Mononuclear cell (primary cell): ENCODE measurements around the gene CBLN4. TPM values are rescaled to one million over a fixed set of nuclear protein-coding genes. Genes with fewer than 3 reads are reported as not detected.

ENCODE experiments used
- H3K27me3 ChIP-seq: 2 replicates; pipeline ENCODE4 v1.6.0; 2011; ENCODE audit warnings: low read length, control low read depth; ENCODE audit not compliant: insufficient read depth
- H3K4me1 ChIP-seq: 2 replicates; pipeline ENCODE4 v1.5.1; 2011; ENCODE audit warnings: mild to moderate bottlenecking, low read length, control low read depth; ENCODE audit not compliant: insufficient read depth
- H3K4me3 ChIP-seq: 2 replicates; pipeline ENCODE4 v1.5.1; 2011; ENCODE audit warnings: mild to moderate bottlenecking, low read length, moderate library complexity
- H3K9me3 ChIP-seq: 2 replicates; pipeline ENCODE4 v1.5.1; 2011; ENCODE audit warnings: low read depth, mild to moderate bottlenecking, control low read depth, low read length
- total RNA-seq: library from RNA; depleted of rRNA; stranded (reverse); fragments of >200 nt; gene quantifications from one replicate; pipeline ENCODE4 v1.2.3, GENCODE V29; 2012

The CBLN4 gene
- not detected for total RNA-seq

GRCh38 chr20:56005389-56005715 lies at the start of gene CBLN4:
Gene CBLN4, minus strand, starts transcription at chr20:56005519. Its CDS starts 1,348 bp downstream, at chr20:56004171.
- H3K4me3 ChIP-seq: no peak within 1 kb of the TSS
- H3K9me3 ChIP-seq: no peaks in the 10 kb centered on the region
- no peaks in the 10 kb centered on the region for H3K4me1 ChIP-seq
- H3K27me3 ChIP-seq: peaks cover 32% of the 10 kb centered on the region

GRCh38 chr20:56043227-56043626 lies 37.9 kb upstream of the CBLN4 start:
- Histone ChIP-seq H3K9me3 (no peaks in the 10 kb centered on the region), H3K4me1 (no peaks in the 10 kb centered on the region), H3K27me3 (no peaks in the 10 kb centered on the region)

GRCh38 chr20:56032251-56032650 lies 26.9 kb upstream of the CBLN4 start:
- H3K9me3 ChIP-seq: peaks cover 32% of the 10 kb centered on the region
- H3K27me3 ChIP-seq: no peaks in the 10 kb centered on the region
- H3K4me3 ChIP-seq: no peak overlapping the region
- H3K4me1 ChIP-seq: no peaks in the 10 kb centered on the region

More at GRCh38 chr20:56043227-56043626, 37.9 kb upstream of the CBLN4 start:
- H3K4me3 ChIP-seq: no peak overlapping the region

GRCh38 chr20:56018716-56019115 lies 13.4 kb upstream of the CBLN4 start:
- H3K9me3 ChIP-seq: no peaks in the 10 kb centered on the region
- no peak overlapping the region for H3K4me3 ChIP-seq
- no peaks in the 10 kb centered on the region for H3K27me3 ChIP-seq
- H3K4me1 ChIP-seq: no peaks in the 10 kb centered on the region

GRCh38 chr20:56018194-56018593 lies 12.9 kb upstream of the CBLN4 start:
- Histone ChIP-seq H3K4me1 (no peaks in the 10 kb centered on the region), H3K9me3 (no peaks in the 10 kb centered on the region), H3K27me3 (no peaks in the 10 kb centered on the region), H3K4me3 (no peak overlapping the region)

GRCh38 chr20:56017560-56017959 lies 12.2 kb upstream of the CBLN4 start:
- Histone ChIP-seq H3K4me3 (no peak overlapping the region), H3K27me3 (no peaks in the 10 kb centered on the region), H3K4me1 (no peaks in the 10 kb centered on the region), H3K9me3 (no peaks in the 10 kb centered on the region)

GRCh38 chr20:56014998-56015397 lies 9.7 kb upstream of the CBLN4 start:
- Histone ChIP-seq H3K9me3 (no peaks in the 10 kb centered on the region), H3K27me3 (no peaks in the 10 kb centered on the region), H3K4me1 (no peaks in the 10 kb centered on the region), H3K4me3 (no peak overlapping the region)

- Histone ChIP-seq H3K9me3 (no peaks in the 10 kb centered on the region), H3K4me3 (no peak overlapping the region), H3K27me3 (no peaks in the 10 kb centered on the region), H3K4me1 (no peaks in the 10 kb centered on the region)
These were observed 8.8 kb upstream of the CBLN4 start for GRCh38 chr20:56014151-56014550.

- H3K4me1 ChIP-seq: no peaks in the 10 kb centered on the region
- no peaks in the 10 kb centered on the region for H3K9me3 ChIP-seq
These were observed 519 bp downstream of the CBLN4 start for GRCh38 chr20:56004611-56005388.

GRCh38 chr20:56004007-56004406 lies 1.3 kb downstream of the CBLN4 start:
- Histone ChIP-seq H3K27me3 (peaks cover 32% of the 10 kb centered on the region), H3K4me1 (no peaks in the 10 kb centered on the region), H3K4me3 (no peak overlapping the region), H3K9me3 (no peaks in the 10 kb centered on the region)

More at GRCh38 chr20:56004611-56005388, 519 bp downstream of the CBLN4 start:
- Histone ChIP-seq H3K4me3 (no peak overlapping the region), H3K27me3 (peaks cover 32% of the 10 kb centered on the region)

- Histone ChIP-seq H3K4me1 (no peaks in the 10 kb centered on the region), H3K9me3 (no peaks in the 10 kb centered on the region), H3K4me3 (no peak overlapping the region), H3K27me3 (peaks cover 32% of the 10 kb centered on the region)
These were observed 2.2 kb downstream of the CBLN4 start for GRCh38 chr20:56002908-56003800.

GRCh38 chr20:56001890-56002289 lies 3.4 kb downstream of the CBLN4 start:
- no peaks in the 10 kb centered on the region for H3K4me1 ChIP-seq
- no peaks in the 10 kb centered on the region for H3K9me3 ChIP-seq
- H3K4me3 ChIP-seq: no peak overlapping the region
- H3K27me3 ChIP-seq: peaks cover 32% of the 10 kb centered on the region

GRCh38 chr20:56001106-56001785 lies 4.1 kb downstream of the CBLN4 start:
- no peaks in the 10 kb centered on the region for H3K9me3 ChIP-seq
- H3K4me3 ChIP-seq: no peak overlapping the region
- no peaks in the 10 kb centered on the region for H3K4me1 ChIP-seq
- H3K27me3 ChIP-seq: peaks cover 32% of the 10 kb centered on the region

- H3K4me1 ChIP-seq: no peaks in the 10 kb centered on the region
- no peak overlapping the region for H3K4me3 ChIP-seq
- no peaks in the 10 kb centered on the region for H3K27me3 ChIP-seq
- H3K9me3 ChIP-seq: no peaks in the 10 kb centered on the region
These were observed 26.8 kb downstream of the CBLN4 start for GRCh38 chr20:55978550-55978949.
